ENCODE results near the gene TPRG1L.

DNA sequence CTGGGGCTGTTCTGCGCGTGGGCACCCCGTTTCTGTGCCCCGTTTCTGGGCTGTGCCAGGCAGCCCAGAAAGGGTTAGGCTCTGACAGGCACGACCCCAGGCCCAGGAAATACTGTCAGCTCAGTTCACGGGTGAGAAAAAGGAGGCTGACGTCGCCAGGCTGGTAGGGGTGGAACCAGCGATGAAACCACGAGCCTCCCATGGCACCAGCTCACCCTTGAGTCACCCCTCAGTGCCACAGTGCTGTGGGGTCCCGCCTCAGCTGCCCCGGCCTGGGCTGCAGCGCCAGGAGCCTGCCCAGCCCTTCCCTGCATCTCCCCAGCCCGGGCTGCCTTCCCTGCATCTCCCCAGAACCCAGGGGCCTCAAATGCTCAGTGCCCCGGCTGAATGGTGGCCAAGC, 25.0 kb upstream of the TPRG1L start:
- TF ChIP-seq POLR2A (IDR thresholded peaks at IDR 0.05; ENCODE audit: low read depth): no peak
- no peak for TF ChIP-seq EP300 (IDR thresholded peaks at IDR 0.05)
- no peak for TF ChIP-seq POLR2AphosphoS5 (IDR thresholded peaks at IDR 0.05)

All from esophagus muscularis mucosa (tissue), 3 donors.